Glutamatergic neuron (in vitro differentiated cells): ENCODE measurements around the gene FAM222A. TPM values are rescaled to one million over a fixed set of nuclear protein-coding genes. Genes with fewer than 3 reads are reported as not detected.
A peak's percentile ranks its signal among the peaks of the same experiment; 100 is the strongest.

ENCODE experiments used
- DNase-seq: peaks from one replicate; pipeline ENCODE4 v3.0.0; 2022
- H3K27ac Mint-ChIP-seq: one replicate; pipeline ENCODE4 v1.8.0; 2020; ENCODE audit warnings: mild to moderate bottlenecking, mixed read lengths, inconsistent platforms; ENCODE audit not compliant: unreplicated experiment
- H3K27me3 Mint-ChIP-seq: one replicate; pipeline ENCODE4 v1.8.0; 2020; ENCODE audit warnings: mild to moderate bottlenecking, moderate library complexity, mixed read lengths, inconsistent platforms; ENCODE audit not compliant: unreplicated experiment
- H3K36me3 Mint-ChIP-seq: one replicate; pipeline ENCODE4 v1.8.0; 2020; ENCODE audit warnings: mild to moderate bottlenecking, mixed read lengths, inconsistent platforms; ENCODE audit not compliant: unreplicated experiment
- H3K4me1 Mint-ChIP-seq: one replicate; pipeline ENCODE4 v1.8.0; 2020; ENCODE audit warnings: mild to moderate bottlenecking, low read depth, mixed read lengths, inconsistent platforms; ENCODE audit not compliant: unreplicated experiment
- H3K4me3 Mint-ChIP-seq: one replicate; pipeline ENCODE4 v1.8.0; 2020; ENCODE audit warnings: mild to moderate bottlenecking, mixed read lengths, inconsistent platforms; ENCODE audit not compliant: unreplicated experiment
- H3K9me3 Mint-ChIP-seq: one replicate; pipeline ENCODE4 v1.8.0; 2020; ENCODE audit warnings: mild to moderate bottlenecking, moderate library complexity, mixed read lengths, inconsistent platforms; ENCODE audit not compliant: unreplicated experiment
- CTCF ChIP-seq: fragments of 200-600 bp; sonication (generic); IDR thresholded peaks from one replicate; pipeline ENCODE4 v1.5.0; 2021; ENCODE audit not compliant: partially characterized antibody, unreplicated experiment
- total RNA-seq: library from RNA; stranded (reverse); fragmentation: NEBNext Ultra II Directional; extraction: Animal tissue kit (Norgen Biotek cat#: 25700); gene quantifications from one replicate; pipeline ENCODE4 v1.2.1, GENCODE V29; 2021; ENCODE audit not compliant: unreplicated experiment

Gene FAM222A
- total RNA-seq, 1 donor from 2014 or later: 18.1 TPM

DNA sequence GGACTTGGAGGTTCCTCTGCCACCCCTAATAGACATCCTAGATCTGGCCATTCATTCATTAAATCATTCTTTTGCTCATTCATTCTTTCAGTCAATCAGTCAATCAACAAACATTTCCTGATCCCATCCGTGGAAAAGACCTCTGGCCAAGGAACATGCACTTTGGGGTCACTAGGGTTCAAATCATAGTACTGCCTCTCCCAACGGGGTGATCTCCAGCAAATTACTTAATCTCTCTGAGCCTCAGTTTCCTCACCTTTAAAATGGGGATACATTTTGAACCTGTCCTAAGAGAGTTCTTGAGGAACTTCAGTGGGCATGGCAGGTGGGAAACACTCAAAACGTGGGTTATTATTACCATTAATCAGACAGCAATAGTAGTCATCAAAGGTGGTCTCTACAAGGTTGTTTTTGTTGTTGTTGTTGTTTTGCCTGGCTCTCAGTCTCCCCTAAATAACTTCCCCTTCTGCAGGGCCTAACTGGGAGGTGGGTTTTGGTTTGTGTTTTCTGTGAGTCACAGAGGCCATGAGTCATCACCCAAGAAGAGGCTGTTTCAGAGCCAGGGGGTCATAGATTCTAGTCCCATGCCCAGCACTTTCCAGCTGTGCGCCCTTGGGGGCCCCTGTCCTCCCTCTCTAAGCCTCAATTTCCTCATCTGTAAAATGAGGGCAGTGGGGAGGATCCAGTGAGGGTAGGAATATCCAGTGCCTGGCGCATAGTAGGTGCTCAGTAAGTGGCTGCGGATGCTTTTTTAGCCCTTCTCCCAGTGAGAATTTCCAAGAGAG lies 16.9 kb upstream of the FAM222A start:
- peaks cover 2% of the 10 kb centered on the region for H3K9me3 Mint-ChIP-seq
- no peak overlapping the region for H3K4me3 Mint-ChIP-seq
- peak overlapping the region; percentile 21 for H3K27ac Mint-ChIP-seq
- peaks cover 10% of the 10 kb centered on the region for H3K4me1 Mint-ChIP-seq
- no peak for DNase-seq
- TF ChIP-seq CTCF: no peak
- no peaks in the 10 kb centered on the region for H3K36me3 Mint-ChIP-seq
- H3K27me3 Mint-ChIP-seq: peaks cover 3% of the 10 kb centered on the region

DNA sequence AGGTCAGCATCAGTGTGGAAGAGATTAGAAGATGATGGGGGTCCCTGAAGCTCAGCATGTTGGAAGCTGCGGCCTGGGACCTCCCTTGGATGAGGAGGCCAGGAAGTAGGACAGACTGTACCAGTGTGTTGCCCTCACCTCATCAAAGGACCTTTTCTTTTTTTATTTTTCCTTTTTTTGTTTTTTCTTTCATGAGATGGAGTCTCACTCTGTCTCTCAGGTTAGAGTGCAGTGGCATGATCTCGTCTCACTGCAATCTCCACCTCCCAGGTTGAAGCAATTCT lies 16.4 kb upstream of the FAM222A start:
- Mint-ChIP-seq H3K4me1 (peaks cover 10% of the 10 kb centered on the region), H3K4me3 (no peak overlapping the region), H3K9me3 (peaks cover 2% of the 10 kb centered on the region), H3K36me3 (no peaks in the 10 kb centered on the region), H3K27ac (no peak overlapping the region), H3K27me3 (peaks cover 3% of the 10 kb centered on the region)
- DNase-seq: no peak
- TF ChIP-seq CTCF: no peak

GRCh38 chr12:109697877-109698468 lies 15.7 kb upstream of the FAM222A start:
- peaks cover 3% of the 10 kb centered on the region for H3K27me3 Mint-ChIP-seq
- no peak overlapping the region for H3K4me3 Mint-ChIP-seq
- no peak for DNase-seq
- H3K27ac Mint-ChIP-seq: no peak overlapping the region
- no peak for TF ChIP-seq CTCF
- H3K9me3 Mint-ChIP-seq: peaks cover 2% of the 10 kb centered on the region
- H3K4me1 Mint-ChIP-seq: peaks cover 13% of the 10 kb centered on the region
- no peaks in the 10 kb centered on the region for H3K36me3 Mint-ChIP-seq

DNA sequence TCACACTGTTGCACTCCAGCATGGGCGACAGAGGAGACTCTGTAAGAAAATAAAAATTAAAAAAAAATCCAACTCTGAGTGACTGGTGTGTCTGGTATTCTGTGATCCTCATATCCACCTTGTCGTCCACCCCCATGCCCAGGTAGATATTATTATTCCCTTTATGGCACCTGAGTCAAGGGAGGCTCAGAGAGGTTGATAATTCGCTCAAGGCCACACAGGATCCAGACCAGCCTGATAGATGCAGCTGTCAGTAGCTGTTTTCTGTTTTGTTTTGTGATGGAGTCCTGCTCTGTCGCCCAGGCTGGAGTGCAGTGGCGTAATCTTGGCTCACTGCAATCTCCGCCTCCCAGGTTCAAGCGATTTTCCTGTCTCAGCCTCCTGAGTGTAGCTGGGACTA lies 14.8 kb upstream of the FAM222A start:
- Mint-ChIP-seq H3K27ac (no peak overlapping the region), H3K36me3 (no peaks in the 10 kb centered on the region), H3K4me1 (peaks cover 13% of the 10 kb centered on the region), H3K4me3 (no peak overlapping the region), H3K27me3 (peaks cover 3% of the 10 kb centered on the region), H3K9me3 (peaks cover 2% of the 10 kb centered on the region)
- no peak for DNase-seq
- TF ChIP-seq CTCF: no peak

DNA sequence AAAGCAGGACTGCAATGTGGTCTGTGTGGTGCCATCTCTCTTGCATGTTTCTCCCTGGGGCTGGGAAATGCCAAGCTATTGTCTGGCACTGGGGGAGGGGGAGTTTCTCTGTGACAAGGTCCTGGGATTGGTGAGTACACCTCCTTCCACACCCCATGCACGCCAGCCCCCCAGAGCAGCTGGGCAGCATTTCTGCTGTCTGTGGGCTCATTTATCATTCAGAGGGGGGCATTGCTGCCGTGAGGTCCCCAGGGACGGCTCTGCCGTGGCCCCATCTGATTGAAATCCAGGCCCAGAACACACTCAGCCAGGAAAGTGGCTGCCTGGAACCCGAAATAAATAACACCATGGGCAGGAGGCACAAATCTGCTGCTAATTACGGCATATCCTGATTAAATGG lies 12.6 kb upstream of the FAM222A start:
- Mint-ChIP-seq H3K4me1 (peaks cover 13% of the 10 kb centered on the region), H3K36me3 (no peaks in the 10 kb centered on the region), H3K4me3 (no peak overlapping the region), H3K9me3 (peaks cover 2% of the 10 kb centered on the region), H3K27me3 (peaks cover 5% of the 10 kb centered on the region), H3K27ac (no peak overlapping the region)
- no peak for DNase-seq
- TF ChIP-seq CTCF: no peak
